NCI-H146 treated with DMSO at 0.1 percent for 48 hours (cell line): ENCODE measurements around the gene ZMYM2.

Source experiments
- DNase-seq: peaks from one replicate; lab custom pipeline; 2025; ENCODE audit not compliant: unreplicated experiment; lab: John Stamatoyannopoulos, UW

The ZMYM2 gene

GRCh38 chr13:20044086-20044485, 85.6 kb downstream of the ZMYM2 start:
- no peak for DNase-seq

- DNase-seq: no peak
These were observed 87.5 kb downstream of the ZMYM2 start for GRCh38 chr13:20045950-20046548.

GRCh38 chr13:20049558-20050473, 91.3 kb downstream of the ZMYM2 start:
- no peak for DNase-seq

- no peak for DNase-seq
These were observed 92.8 kb downstream of the ZMYM2 start for GRCh38 chr13:20051366-20051765.

GRCh38 chr13:20053016-20053415, 94.5 kb downstream of the ZMYM2 start:
- no peak for DNase-seq

- DNase-seq: no peak
These were observed 95.4 kb downstream of the ZMYM2 start for GRCh38 chr13:20053891-20054290.

- DNase-seq: no peak
These were observed 96.1 kb downstream of the ZMYM2 start for GRCh38 chr13:20054586-20054985.

- no peak for DNase-seq
These were observed 98.7 kb downstream of the ZMYM2 start for GRCh38 chr13:20057214-20057613.

GRCh38 chr13:20057963-20058362, 99.4 kb downstream of the ZMYM2 start:
- DNase-seq: no peak

- DNase-seq: no peak
These were observed 99.9 kb downstream of the ZMYM2 start for GRCh38 chr13:20058476-20058875.

GRCh38 chr13:20064128-20064527, 105.6 kb downstream of the ZMYM2 start:
- no peak for DNase-seq

GRCh38 chr13:20065516-20065915, 107.0 kb downstream of the ZMYM2 start:
- DNase-seq: no peak

GRCh38 chr13:20069956-20070355, 111.4 kb downstream of the ZMYM2 start:
- DNase-seq: no peak

- no peak for DNase-seq
These were observed 115.2 kb downstream of the ZMYM2 start for GRCh38 chr13:20073775-20074174.

- DNase-seq: no peak
These were observed 116.4 kb downstream of the ZMYM2 start for GRCh38 chr13:20074966-20075365.

GRCh38 chr13:20077086-20077485, 118.6 kb downstream of the ZMYM2 start:
- no peak for DNase-seq

- DNase-seq: no peak
These were observed 122.0 kb downstream of the ZMYM2 start for GRCh38 chr13:20080377-20081164.

GRCh38 chr13:20090349-20090748, 131.8 kb downstream of the ZMYM2 start:
- DNase-seq: no peak

- no peak for DNase-seq
These were observed 135.4 kb downstream of the ZMYM2 start for GRCh38 chr13:20093951-20094350.

- DNase-seq: no peak
These were observed 140.8 kb downstream of the ZMYM2 start for GRCh38 chr13:20099319-20099718.

GRCh38 chr13:20101467-20102316, 143.2 kb downstream of the ZMYM2 start:
- DNase-seq: no peak
